Adrenal gland (tissue), 12 donors: ENCODE measurements around the gene ARL8A. TPM values are rescaled to one million over a fixed set of nuclear protein-coding genes. Genes with fewer than 3 reads are reported as not detected.
"Not testable (repeated sequence)": the region's sequence is repeated elsewhere in the genome, so short reads cannot be mapped to it uniquely, and the experiment has no call there.

Source experiments
- DNase-seq, 7 donors: peaks; one replicate each; pipeline ENCODE4 v3.0.0-alpha.2; 2019 to 2020
- H3K27ac ChIP-seq, 5 donors: fragments of 200-600 bp; sonication (generic) in 4 of 5; 1 replicate in 3 of 5; 2 replicates in 2 of 5; pipeline versions ENCODE4 v1.5.1 to v1.8.0; 2016 to 2020; ENCODE audit warnings: mild to moderate bottlenecking in 1 of 5
- H3K27me3 ChIP-seq: fragments of 200-600 bp; 2 replicates; pipeline ENCODE4 v1.8.0; 2021
- H3K36me3 ChIP-seq, 2 donors: fragments of 200-600 bp; replicated peaks in 1 of 2; 1 replicate in 1 of 2; 2 replicates in 1 of 2; pipeline versions ENCODE4 v1.5.1 to v1.8.0; 2018 to 2022
- H3K4me1 ChIP-seq, 2 donors: fragments of 200-600 bp; replicated peaks in 1 of 2; 1 replicate in 1 of 2; 2 replicates in 1 of 2; pipeline versions ENCODE4 v1.5.1 to v1.8.0; 2018 to 2021
- H3K4me3 ChIP-seq, 4 donors: fragments of 200-600 bp; sonication (generic) in 3 of 4; one replicate each; pipeline ENCODE4 v1.5.1; 2016 to 2018
- H3K9me3 ChIP-seq, 3 donors: fragments of 200-600 bp; sonication (generic) in 1 of 3; replicated peaks in 1 of 3; 1 replicate in 2 of 3; 2 replicates in 1 of 3; pipeline versions ENCODE4 v1.5.1 to v1.8.0; 2016 to 2021
- POLR2A ChIP-seq, 2 donors: fragments of 450-650 bp; IDR thresholded peaks; one replicate each; pipeline ENCODE4 v1.6.1; 2017; ENCODE audit warnings: antibody characterized with exemption in 2 of 2, mild to moderate bottlenecking in 2 of 2, moderate library complexity in 1 of 2
- WGBS, 4 donors: extraction: QIAGEN DNeasy Blood & Tissue Kit in 2 of 4; methylation state at CpG; one replicate each; pipeline versions ENCODE4 v1.1.5 to v1.1.7; 2013 to 2017; 5-methylcytosine and 5-hydroxymethylcytosine counted together
- intact Hi-C, 2 donors: fragments of 100-400 bp; cut with DNase I; formaldehyde crosslinking; loops; one replicate each; pipeline versions ENCODE4 v1.14.1 to v1.15.0; 2022 to 2023
- polyA plus RNA-seq, 3 donors: library from polyadenylated mRNA; stranded (reverse); fragments of 200-250 nt in 2 of 3; fragments of 350-450 nt in 1 of 3; fragmentation: Illumina TruSeq in 1 of 3; extraction: RNeasy Lipid Tissue Mini Kit (QIAGEN cat#74804) in 1 of 3; gene quantifications; one replicate each; pipeline ENCODE4 v1.2.3, GENCODE V29; 2013 to 2014
- total RNA-seq, 9 donors: library from RNA; depleted of rRNA in 4 of 9; stranded (reverse); fragments of >200 nt in 4 of 9; fragments of 120-200 nt in 1 of 9; fragmentation: NEBNext Ultra II Directional in 1 of 9; extraction: Animal tissue kit (Norgen Biotek cat#: 25700) in 1 of 9; gene quantifications; one replicate each; pipeline versions ENCODE4 v1.1.0 to v1.2.4, GENCODE V29; 2013 to 2023
- TF ChIP-seq, protein P1 (sequence below), 6 experiments: fragments of 450-650 bp in 4 of 6; fragments of 200-600 bp in 2 of 6; sonication (generic) in 1 of 6; IDR thresholded peaks; 1 replicate in 5 of 6; 2 replicates in 1 of 6; pipeline versions ENCODE4 v1.5.1 to v1.8.0; 2016 to 2021; ENCODE audit warnings: antibody characterized with exemption in 6 of 6, mild to moderate bottlenecking in 2 of 6, moderate library complexity in 1 of 6
- donor health status: healthy with polysubstance abuse.
- donor health status: Bipolar disorder and iron deficiency.
- donor health status: DM: yes; HTN: yes; CAD: no.
- donor health status: DM: no; HTN: no; CAD: no.
- donor health status: DM: no; HTN: no; CAD: no.
- donor health status: DM: yes; HTN: yes; CAD: no.

Gene ARL8A
- total and polyA plus RNA-seq, 12 donors: 26.4 to 115 (median 53.7) TPM

DNA sequence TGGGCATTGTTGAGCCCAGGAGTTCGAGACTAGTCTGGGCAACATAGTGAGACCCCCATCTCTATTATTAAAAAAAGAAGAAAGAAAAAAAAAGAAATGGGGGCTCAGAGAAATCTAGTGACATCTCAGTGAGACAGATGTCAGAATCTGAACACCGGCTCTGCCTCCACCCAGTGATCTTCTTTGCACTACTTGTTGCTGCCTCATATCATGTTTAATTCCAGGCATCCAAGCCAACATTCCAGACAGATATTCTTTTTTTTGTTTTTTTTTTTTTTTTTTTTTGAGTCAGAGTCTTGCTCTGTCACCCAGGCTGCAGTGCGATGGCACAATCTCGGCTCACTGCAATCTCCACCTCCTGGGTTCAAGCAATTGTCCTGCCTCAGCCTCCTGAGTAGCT is 5.0 kb upstream of the ARL8A start:
- Histone ChIP-seq H3K4me3 (no peak overlapping the region), H3K4me1 (peaks cover 0 to 5% of the 10 kb centered on the region in 2 donors), H3K36me3 (peaks cover 0 to 6% of the 10 kb centered on the region in 2 donors), H3K9me3 (no peaks in the 10 kb centered on the region), H3K27ac (no peak overlapping the region), H3K27me3 (no peaks in the 10 kb centered on the region)
- WGBS, 4 donors: 66 to 80% (median 73%) methylated on average over 4 of the region's 4 CpGs
- TF ChIP-seq, protein P1, sequence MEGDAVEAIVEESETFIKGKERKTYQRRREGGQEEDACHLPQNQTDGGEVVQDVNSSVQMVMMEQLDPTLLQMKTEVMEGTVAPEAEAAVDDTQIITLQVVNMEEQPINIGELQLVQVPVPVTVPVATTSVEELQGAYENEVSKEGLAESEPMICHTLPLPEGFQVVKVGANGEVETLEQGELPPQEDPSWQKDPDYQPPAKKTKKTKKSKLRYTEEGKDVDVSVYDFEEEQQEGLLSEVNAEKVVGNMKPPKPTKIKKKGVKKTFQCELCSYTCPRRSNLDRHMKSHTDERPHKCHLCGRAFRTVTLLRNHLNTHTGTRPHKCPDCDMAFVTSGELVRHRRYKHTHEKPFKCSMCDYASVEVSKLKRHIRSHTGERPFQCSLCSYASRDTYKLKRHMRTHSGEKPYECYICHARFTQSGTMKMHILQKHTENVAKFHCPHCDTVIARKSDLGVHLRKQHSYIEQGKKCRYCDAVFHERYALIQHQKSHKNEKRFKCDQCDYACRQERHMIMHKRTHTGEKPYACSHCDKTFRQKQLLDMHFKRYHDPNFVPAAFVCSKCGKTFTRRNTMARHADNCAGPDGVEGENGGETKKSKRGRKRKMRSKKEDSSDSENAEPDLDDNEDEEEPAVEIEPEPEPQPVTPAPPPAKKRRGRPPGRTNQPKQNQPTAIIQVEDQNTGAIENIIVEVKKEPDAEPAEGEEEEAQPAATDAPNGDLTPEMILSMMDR (IDR thresholded peaks at IDR 0.05): no peak
- no peak for TF ChIP-seq POLR2A (IDR thresholded peaks at IDR 0.05)
- intact Hi-C loops: no loop called here
- DNase-seq: no peak

DNA sequence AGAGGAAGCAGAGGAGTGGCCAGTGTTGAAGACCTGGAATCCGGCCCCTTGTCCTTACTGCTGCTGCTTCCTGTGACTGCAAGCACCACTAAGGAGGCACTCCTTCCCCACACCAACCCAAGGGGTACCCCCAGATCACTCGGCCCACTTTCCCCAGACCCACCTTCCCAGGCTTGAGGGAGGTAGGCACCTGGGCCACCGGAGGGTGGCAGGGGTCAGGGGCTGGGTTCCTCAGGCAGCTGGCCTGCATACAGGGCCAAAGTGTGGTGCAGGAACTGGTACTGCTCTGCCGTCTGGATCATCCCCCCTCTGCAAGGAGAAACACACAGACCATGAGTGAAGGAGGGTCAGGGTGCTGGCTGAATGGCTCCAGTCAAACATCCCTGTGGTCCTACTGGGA is 3.9 kb upstream of the ARL8A start:
- intact Hi-C loops: no loop called here
- Histone ChIP-seq H3K4me1 (peaks cover 0 to 5% of the 10 kb centered on the region in 2 donors), H3K9me3 (no peaks in the 10 kb centered on the region), H3K27ac (no peak overlapping the region), H3K27me3 (no peaks in the 10 kb centered on the region), H3K36me3 (peaks cover 0 to 6% of the 10 kb centered on the region in 2 donors), H3K4me3 (no peak overlapping the region)
- no peak for DNase-seq
- WGBS, 4 donors: 73 to 100% (median 84%) methylated on average over 1 to 4 of the region's 4 CpGs
- TF ChIP-seq, protein P1 (IDR thresholded peaks at IDR 0.05): no peak
- no peak for TF ChIP-seq POLR2A (IDR thresholded peaks at IDR 0.05)

DNA sequence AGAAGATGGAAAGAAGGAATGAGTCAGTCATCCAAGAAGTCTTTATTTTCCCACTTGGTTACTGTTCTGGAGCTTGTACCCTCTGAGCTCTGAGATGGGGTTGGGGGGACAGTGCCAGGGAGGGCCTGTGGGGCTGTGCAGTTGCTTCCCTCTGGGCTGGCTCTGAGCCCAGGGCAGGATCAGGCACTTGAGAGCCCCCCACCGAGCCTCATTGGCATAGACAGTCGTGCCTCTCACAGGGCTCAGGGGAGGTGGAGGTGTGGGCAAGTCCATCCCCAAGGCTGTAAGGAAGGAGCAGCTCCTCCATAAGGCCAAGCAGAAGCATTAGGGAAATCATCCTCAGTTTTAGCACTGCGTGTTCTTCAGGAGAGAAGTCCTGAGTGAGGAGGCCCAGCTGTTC is 2.5 kb upstream of the ARL8A start:
- 68 to 89% (median 79%) methylated on average over 1 to 3 of the region's 3 CpGs for WGBS, 4 donors
- H3K27ac ChIP-seq: no peak overlapping the region
- no peak for DNase-seq
- peaks cover 0 to 3% of the 10 kb centered on the region in 2 donors for H3K36me3 ChIP-seq
- H3K27me3 ChIP-seq: no peaks in the 10 kb centered on the region
- H3K9me3 ChIP-seq: no peaks in the 10 kb centered on the region
- H3K4me3 ChIP-seq: no peak overlapping the region
- TF ChIP-seq, protein P1 (IDR thresholded peaks at IDR 0.05): no peak
- no peak for TF ChIP-seq POLR2A (IDR thresholded peaks at IDR 0.05)
- intact Hi-C loops: no loop called here
- peaks cover 0 to 17% of the 10 kb centered on the region in 2 donors for H3K4me1 ChIP-seq

DNA sequence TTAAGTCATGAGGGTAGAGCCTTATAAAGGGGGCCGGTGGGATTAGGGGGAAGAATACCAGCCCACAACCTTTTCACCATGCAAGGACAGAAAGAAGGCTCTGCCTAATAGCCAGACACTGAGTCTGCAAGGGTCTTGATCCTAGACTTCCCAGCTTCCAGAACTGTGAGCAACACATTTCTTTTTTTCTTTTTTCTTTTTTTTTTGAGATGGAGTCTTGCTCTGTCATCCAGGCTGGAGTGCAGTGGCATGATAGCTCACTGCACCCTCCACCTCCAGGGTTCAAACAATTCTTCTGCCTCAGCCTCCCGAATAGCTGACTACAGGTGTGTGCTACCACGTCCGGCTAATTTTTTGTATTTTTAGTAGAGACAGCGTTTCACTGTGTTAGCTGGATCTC is 1.7 kb upstream of the ARL8A start:
- Histone ChIP-seq H3K36me3 (no peaks in the 10 kb centered on the region), H3K4me3 (no peak overlapping the region), H3K27me3 (no peaks in the 10 kb centered on the region), H3K9me3 (no peaks in the 10 kb centered on the region), H3K27ac (no peak overlapping the region), H3K4me1 (peaks cover under 1 to 23% of the 10 kb centered on the region in 2 donors)
- DNase-seq: no peak
- 87 to 95% (median 92%) methylated on average over 5 of the region's 5 CpGs for WGBS, 4 donors
- TF ChIP-seq, protein P1 (IDR thresholded peaks at IDR 0.05): no peak
- TF ChIP-seq POLR2A (IDR thresholded peaks at IDR 0.05): no peak
- intact Hi-C loops: no loop called here

DNA sequence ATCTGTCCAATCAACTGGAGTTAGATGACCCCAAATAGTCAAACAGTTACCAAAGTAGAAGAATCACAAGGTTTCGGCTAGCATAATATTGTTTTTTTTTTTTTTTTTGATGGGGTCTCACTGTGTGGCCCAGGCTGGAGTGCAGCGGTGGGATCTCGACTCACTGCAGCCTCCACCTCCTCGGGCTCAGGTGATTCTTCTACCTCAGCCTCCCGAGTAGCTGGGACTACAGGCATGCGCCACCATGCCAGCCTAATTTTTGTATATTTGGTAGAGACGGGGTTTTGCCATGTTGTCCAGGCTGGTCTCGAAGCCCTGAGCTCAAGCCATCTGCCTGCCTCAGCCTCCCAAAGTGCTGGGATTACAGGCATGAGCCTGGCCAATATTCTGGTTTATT is 1.2 kb upstream of the ARL8A start:
- H3K27ac ChIP-seq, H3K36me3 ChIP-seq, H3K27me3 ChIP-seq, H3K9me3 ChIP-seq, intact Hi-C loops, DNase-seq, H3K4me3 ChIP-seq: not testable (repeated sequence)
- H3K4me1 ChIP-seq: peaks cover 6 to 29% of the 10 kb centered on the region in 2 donors
- 93 to 95% (median 94%) methylated on average over 8 of the region's 8 CpGs for WGBS, 4 donors
